Measurements from ENCODE around the gene NDUFB10.
A peak's percentile ranks its signal among the peaks of the same experiment; 100 is the strongest.

The NDUFB10 gene

DNA sequence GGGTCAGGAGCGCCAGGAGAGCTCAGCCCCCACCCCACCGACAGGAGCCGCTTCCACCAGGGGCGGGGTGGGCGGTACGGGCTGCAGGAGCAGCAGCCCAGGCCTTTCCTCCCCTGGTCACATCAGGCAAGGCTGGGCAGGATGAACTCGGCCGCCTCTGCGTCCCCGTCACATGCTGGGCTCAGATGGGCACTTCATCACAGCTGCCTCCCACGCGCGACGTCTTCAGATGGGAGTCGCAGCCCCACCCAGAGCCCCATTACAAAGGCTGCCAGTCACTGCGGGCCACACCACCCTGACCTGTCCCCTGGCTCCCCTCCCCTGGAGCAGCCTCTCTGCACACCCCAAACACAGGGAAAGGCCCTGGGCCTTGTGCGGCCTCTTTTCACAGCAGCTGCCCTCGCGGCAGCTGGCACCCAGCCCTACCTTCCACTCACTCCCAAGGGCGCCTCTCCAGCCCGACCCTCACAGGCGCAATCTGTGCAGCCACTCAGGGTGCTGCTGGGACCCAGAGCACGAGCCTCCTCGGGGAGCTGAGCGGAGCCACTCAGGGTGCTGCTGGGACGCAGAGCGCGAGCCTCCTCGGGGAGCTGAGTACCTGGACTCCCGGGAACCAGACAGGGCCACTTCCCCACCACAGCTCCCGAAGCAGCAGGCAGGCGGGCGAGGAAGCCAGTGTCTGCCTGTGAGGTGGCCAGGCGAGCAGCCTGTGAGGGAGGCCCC, 45.6 kb downstream of the NDUFB10 start:
- Histone ChIP-seq H3K4me3 (ENCODE audit: insufficient read length, low read depth) (no peak overlapping the region), H3K27me3 (ENCODE audit: insufficient read depth, insufficient read length) (no peaks in the 10 kb centered on the region), H3K36me3 (ENCODE audit: insufficient read depth, insufficient read length, low read length) (peaks cover 78% of the 10 kb centered on the region), H3K9ac (ENCODE audit: insufficient read length, low read depth) (peak overlapping the region; percentile 46), H3K4me1 (ENCODE audit: insufficient read depth, insufficient read length) (peaks cover 38% of the 10 kb centered on the region), H3K9me3 (ENCODE audit: insufficient read depth, low read length) (no peaks in the 10 kb centered on the region)
- TF ChIP-seq SUZ12 (IDR thresholded peaks at IDR 0.05; ENCODE audit: extremely low read depth, insufficient read depth, insufficient read length): no peak
- no peak for DNase-seq (ENCODE audit: low read depth, low spot score)

DNA sequence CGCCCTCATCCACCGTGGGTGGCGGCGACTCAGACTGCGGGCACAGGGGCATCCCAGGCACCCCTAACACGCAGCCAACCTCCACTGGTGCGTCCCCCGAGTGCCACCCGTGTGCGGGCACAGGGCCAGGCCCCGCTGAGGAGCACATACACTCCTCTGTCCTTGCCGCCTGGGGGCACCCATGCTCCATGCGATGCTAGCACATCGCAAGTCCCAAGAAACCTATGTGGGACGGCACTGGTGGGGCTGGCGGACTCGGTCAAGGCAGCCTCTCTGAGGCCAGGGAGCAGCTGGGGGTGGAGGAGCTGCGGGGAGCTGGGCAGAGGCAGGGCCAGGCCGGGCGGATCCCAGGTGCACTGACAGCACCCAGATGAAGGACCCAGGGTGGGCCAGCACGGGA, 46.3 kb downstream of the NDUFB10 start:
- H3K9me3 ChIP-seq (ENCODE audit: insufficient read depth, low read length): no peaks in the 10 kb centered on the region
- H3K27me3 ChIP-seq (ENCODE audit: insufficient read depth, insufficient read length): no peaks in the 10 kb centered on the region
- peaks cover 72% of the 10 kb centered on the region for H3K36me3 ChIP-seq (ENCODE audit: insufficient read depth, insufficient read length, low read length)
- peaks cover 38% of the 10 kb centered on the region for H3K4me1 ChIP-seq (ENCODE audit: insufficient read depth, insufficient read length)
- peak overlapping the region; percentile 46 for H3K9ac ChIP-seq (ENCODE audit: insufficient read length, low read depth)
- no peak for DNase-seq (ENCODE audit: low read depth, low spot score)
- no peak overlapping the region for H3K4me3 ChIP-seq (ENCODE audit: insufficient read length, low read depth)
- no peak for TF ChIP-seq ZNF274 (IDR thresholded peaks at IDR 0.05; ENCODE audit: low read depth, low read length)
- TF ChIP-seq YY1 (IDR thresholded peaks at IDR 0.05; ENCODE audit: insufficient read depth, insufficient read length): no peak
- TF ChIP-seq SUZ12 (IDR thresholded peaks at IDR 0.05; ENCODE audit: extremely low read depth, insufficient read depth, insufficient read length): no peak

DNA sequence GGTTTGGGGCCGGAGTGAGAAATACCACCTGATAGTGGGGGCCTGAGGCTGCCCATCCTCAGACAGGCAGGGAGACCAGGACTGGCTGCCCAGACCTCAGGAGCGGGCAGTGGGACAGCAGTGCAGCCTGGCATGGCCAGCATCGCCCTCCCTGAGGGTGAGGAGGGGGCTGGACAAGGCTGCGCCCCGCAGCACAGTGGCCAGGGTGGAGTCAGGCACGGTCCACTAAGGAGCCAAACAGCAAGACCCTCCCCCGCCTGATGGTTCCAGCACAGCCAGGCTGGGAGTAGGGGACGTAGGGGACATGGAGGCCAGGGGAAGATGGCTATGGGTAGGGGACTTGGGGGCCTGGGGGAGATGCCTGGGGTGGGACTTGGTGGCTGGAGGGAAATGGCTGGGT, 47.0 kb downstream of the NDUFB10 start:
- TF ChIP-seq ZNF274 (IDR thresholded peaks at IDR 0.05; ENCODE audit: low read depth, low read length): no peak
- TF ChIP-seq YY1 (IDR thresholded peaks at IDR 0.05; ENCODE audit: insufficient read depth, insufficient read length): no peak
- no peak for TF ChIP-seq SUZ12 (IDR thresholded peaks at IDR 0.05; ENCODE audit: extremely low read depth, insufficient read depth, insufficient read length)
- DNase-seq (ENCODE audit: low read depth, low spot score): no peak
- peaks cover 38% of the 10 kb centered on the region for H3K4me1 ChIP-seq (ENCODE audit: insufficient read depth, insufficient read length)
- H3K36me3 ChIP-seq (ENCODE audit: insufficient read depth, insufficient read length, low read length): peaks cover 69% of the 10 kb centered on the region
- H3K9ac ChIP-seq (ENCODE audit: insufficient read length, low read depth): peak overlapping the region; percentile 17
- H3K4me3 ChIP-seq (ENCODE audit: insufficient read length, low read depth): no peak overlapping the region
- H3K9me3 ChIP-seq (ENCODE audit: insufficient read depth, low read length): no peaks in the 10 kb centered on the region
- no peaks in the 10 kb centered on the region for H3K27me3 ChIP-seq (ENCODE audit: insufficient read depth, insufficient read length)

DNA sequence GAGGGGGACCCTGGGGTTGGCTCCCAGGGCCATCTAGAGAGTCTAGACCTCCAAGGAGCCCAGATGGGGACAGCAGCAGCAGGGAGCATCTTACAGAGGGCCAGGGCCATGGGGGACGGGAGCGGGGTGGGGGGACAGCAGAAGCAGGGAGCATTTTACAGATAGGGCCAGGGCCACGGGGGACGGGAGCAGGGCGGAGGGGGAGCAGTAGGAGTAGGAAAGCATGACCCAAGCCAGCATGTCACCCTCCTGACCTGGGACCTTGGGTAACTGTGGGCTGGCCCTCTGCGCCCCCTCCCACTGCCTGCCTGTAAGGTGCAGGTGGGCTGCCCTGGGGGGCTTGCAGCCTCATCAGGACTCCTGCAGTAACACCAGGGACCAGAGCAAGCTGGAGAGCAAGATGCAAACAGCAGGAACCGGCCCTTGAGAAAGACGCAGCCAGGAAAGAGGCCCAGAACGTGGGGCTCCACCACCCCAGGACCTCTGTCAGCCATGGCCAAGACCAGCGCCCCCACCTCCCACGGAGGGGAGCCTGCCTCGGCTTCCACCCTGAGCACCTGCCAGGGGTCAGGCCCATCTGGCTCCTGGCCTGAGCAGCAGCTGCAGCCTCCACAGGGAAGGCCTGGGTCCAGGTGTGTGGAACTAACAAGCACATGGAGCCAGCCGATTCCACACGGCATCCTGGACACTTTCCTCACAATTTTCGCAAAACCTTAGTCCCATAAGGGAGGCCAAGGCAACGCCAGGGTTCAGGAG, 47.9 kb downstream of the NDUFB10 start:
- TF ChIP-seq ZNF274 (IDR thresholded peaks at IDR 0.05; ENCODE audit: low read depth, low read length) (no peak), SUZ12 (IDR thresholded peaks at IDR 0.05; ENCODE audit: extremely low read depth, insufficient read depth, insufficient read length) (no peak), YY1 (IDR thresholded peaks at IDR 0.05; ENCODE audit: insufficient read depth, insufficient read length) (no peak)
- H3K4me3 ChIP-seq (ENCODE audit: insufficient read length, low read depth): peak overlapping the region; percentile 1
- H3K27me3 ChIP-seq (ENCODE audit: insufficient read depth, insufficient read length): no peaks in the 10 kb centered on the region
- peak overlapping the region; percentile 92 for H3K9ac ChIP-seq (ENCODE audit: insufficient read length, low read depth)
- peaks cover 38% of the 10 kb centered on the region for H3K4me1 ChIP-seq (ENCODE audit: insufficient read depth, insufficient read length)
- peaks cover 59% of the 10 kb centered on the region for H3K36me3 ChIP-seq (ENCODE audit: insufficient read depth, insufficient read length, low read length)
- H3K9me3 ChIP-seq (ENCODE audit: insufficient read depth, low read length): no peaks in the 10 kb centered on the region
- no peak for DNase-seq (ENCODE audit: low read depth, low spot score)

DNA sequence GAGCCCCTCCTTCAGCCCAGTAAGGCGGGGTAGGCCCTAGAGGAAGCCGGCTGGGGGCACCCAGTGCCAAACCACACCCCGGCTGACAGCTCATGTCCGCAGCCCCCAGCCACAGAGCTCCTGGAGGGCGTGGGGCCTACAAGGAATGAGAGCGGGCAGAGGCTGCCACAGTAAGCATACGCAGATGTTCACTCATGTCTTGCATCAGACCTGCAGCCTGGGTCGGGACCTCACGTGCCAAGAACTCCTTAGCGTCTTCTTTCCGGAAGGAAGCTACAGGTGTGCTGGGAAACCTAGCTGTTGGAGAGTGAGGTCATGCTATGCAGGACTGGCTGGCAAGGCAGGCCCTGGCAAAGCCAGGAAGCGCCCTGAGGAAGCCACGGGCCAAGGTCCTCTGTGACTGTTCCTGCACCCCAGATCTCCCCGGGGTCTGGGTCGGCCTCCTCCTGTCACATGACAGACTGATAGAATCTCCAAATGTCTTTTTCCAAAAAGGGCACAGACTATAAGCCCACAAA, 48.7 kb downstream of the NDUFB10 start:
- H3K36me3 ChIP-seq (ENCODE audit: insufficient read depth, insufficient read length, low read length): peaks cover 51% of the 10 kb centered on the region
- H3K27me3 ChIP-seq (ENCODE audit: insufficient read depth, insufficient read length): no peaks in the 10 kb centered on the region
- TF ChIP-seq SUZ12 (IDR thresholded peaks at IDR 0.05; ENCODE audit: extremely low read depth, insufficient read depth, insufficient read length) (no peak), ZNF274 (IDR thresholded peaks at IDR 0.05; ENCODE audit: low read depth, low read length) (no peak), YY1 (IDR thresholded peaks at IDR 0.05; ENCODE audit: insufficient read depth, insufficient read length) (no peak)
- peak overlapping the region; percentile 92 for H3K9ac ChIP-seq (ENCODE audit: insufficient read length, low read depth)
- H3K9me3 ChIP-seq (ENCODE audit: insufficient read depth, low read length): no peaks in the 10 kb centered on the region
- H3K4me1 ChIP-seq (ENCODE audit: insufficient read depth, insufficient read length): peaks cover 34% of the 10 kb centered on the region
- DNase-seq (ENCODE audit: low read depth, low spot score): no peak
- no peak overlapping the region for H3K4me3 ChIP-seq (ENCODE audit: insufficient read length, low read depth)

DNA sequence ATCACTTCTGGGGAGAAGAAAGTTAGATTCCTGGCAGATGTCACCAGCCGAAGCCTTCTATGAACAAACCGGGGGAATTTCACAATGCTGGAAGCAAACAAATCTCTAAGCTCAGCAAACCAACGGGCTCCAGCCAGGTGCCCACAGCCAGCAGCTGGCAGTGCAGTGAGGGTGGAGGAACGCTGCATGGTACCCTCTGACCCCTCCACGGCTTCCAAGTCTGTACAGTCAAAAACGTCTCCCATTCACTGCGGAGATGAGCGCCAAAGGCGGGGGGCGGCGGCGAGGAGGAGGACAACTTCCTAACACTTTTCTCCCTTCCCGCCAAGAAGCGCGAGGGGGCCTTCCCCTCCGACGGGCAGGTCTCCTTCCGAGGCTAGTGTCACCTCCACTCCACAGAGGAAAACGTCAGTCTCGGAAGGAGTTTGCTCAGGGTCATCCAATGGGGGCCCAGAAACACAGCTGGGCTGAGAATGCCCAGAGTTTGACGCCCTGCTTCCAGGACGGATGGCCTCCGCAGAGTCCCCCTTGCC, 49.4 kb downstream of the NDUFB10 start:
- peak overlapping the region; percentile 92 for H3K9ac ChIP-seq (ENCODE audit: insufficient read length, low read depth)
- DNase-seq (ENCODE audit: low read depth, low spot score): no peak
- peak overlapping the region; percentile 76 for H3K4me3 ChIP-seq (ENCODE audit: insufficient read length, low read depth)
- no peaks in the 10 kb centered on the region for H3K9me3 ChIP-seq (ENCODE audit: insufficient read depth, low read length)
- no peaks in the 10 kb centered on the region for H3K27me3 ChIP-seq (ENCODE audit: insufficient read depth, insufficient read length)
- TF ChIP-seq SUZ12 (IDR thresholded peaks at IDR 0.05; ENCODE audit: extremely low read depth, insufficient read depth, insufficient read length) (no peak), ZNF274 (IDR thresholded peaks at IDR 0.05; ENCODE audit: low read depth, low read length) (no peak), YY1 (IDR thresholded peaks at IDR 0.05; ENCODE audit: insufficient read depth, insufficient read length) (no peak)
- peaks cover 28% of the 10 kb centered on the region for H3K4me1 ChIP-seq (ENCODE audit: insufficient read depth, insufficient read length)
- H3K36me3 ChIP-seq (ENCODE audit: insufficient read depth, insufficient read length, low read length): peaks cover 45% of the 10 kb centered on the region

DNA sequence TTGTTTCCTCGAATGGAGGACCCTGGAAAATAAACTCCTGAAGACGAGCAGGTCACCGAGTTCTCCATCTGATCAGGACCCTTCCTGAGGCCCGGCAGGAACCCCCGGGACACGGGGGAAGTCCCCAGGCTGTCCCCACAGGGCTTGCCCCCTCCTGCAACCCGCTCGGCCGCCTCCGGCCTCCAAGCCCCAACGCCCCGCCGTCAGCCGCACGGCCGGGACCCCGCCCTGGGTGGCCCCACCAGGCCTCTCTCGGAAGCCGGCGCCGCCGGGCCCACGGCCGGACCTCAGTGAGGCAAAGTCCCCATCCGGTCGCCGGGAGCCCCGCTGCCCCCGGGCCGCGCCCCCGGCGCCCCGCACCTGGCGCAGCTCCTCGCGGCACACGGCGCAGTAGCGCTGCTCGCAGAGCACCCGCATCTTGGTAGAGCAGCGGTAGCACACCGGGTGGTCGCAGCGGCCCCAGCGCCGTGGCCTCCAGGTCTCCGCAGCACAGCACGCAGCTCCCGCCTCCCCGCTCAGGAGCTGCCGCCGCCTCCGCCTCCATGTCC, 49.9 kb downstream of the NDUFB10 start:
- TF ChIP-seq SUZ12 (IDR thresholded peaks at IDR 0.05; ENCODE audit: extremely low read depth, insufficient read depth, insufficient read length): no peak
- TF ChIP-seq ZNF274 (IDR thresholded peaks at IDR 0.05; ENCODE audit: low read depth, low read length): no peak
- TF ChIP-seq YY1 (IDR thresholded peaks at IDR 0.05; ENCODE audit: insufficient read depth, insufficient read length): no peak
- Histone ChIP-seq H3K27me3 (ENCODE audit: insufficient read depth, insufficient read length) (no peaks in the 10 kb centered on the region), H3K36me3 (ENCODE audit: insufficient read depth, insufficient read length, low read length) (peaks cover 45% of the 10 kb centered on the region), H3K9ac (ENCODE audit: insufficient read length, low read depth) (peak overlapping the region; percentile 92), H3K4me1 (ENCODE audit: insufficient read depth, insufficient read length) (peaks cover 27% of the 10 kb centered on the region), H3K9me3 (ENCODE audit: insufficient read depth, low read length) (no peaks in the 10 kb centered on the region), H3K4me3 (ENCODE audit: insufficient read length, low read depth) (peak overlapping the region; percentile 76)
- no peak for DNase-seq (ENCODE audit: low read depth, low spot score)

All from NT2/D1 (cell line).